CD14-positive monocyte (primary cell): Measurements from ENCODE around the gene ADK. TPM values are rescaled to one million over a fixed set of nuclear protein-coding genes. Genes with fewer than 3 reads are reported as not detected.

Experiments used
- DNase-seq, 3 donors: peaks; one replicate each; pipeline ENCODE4 v3.0.0-alpha.2; 2011 to 2022
- H2AFZ ChIP-seq: 2 replicates; pipeline ENCODE4 v1.6.0; 2012; ENCODE audit warnings: mild to moderate bottlenecking, low read depth, low read length, inconsistent platforms; ENCODE audit not compliant: insufficient read depth, poor library complexity, severe bottlenecking
- H3K27ac ChIP-seq, 2 donors: 1 replicate in 1 of 2; 2 replicates in 1 of 2; pipeline ENCODE4 v1.5.1; 2012 to 2013; ENCODE audit warnings: low read length in 2 of 2, control low read depth in 1 of 2, inconsistent platforms in 1 of 2, low read depth in 1 of 2, mild to moderate bottlenecking in 1 of 2
- H3K27me3 ChIP-seq, 2 donors: one replicate each; pipeline versions ENCODE4 v1.6.0 to v1.6.1; 2011 to 2013; ENCODE audit warnings: low read length in 2 of 2; ENCODE audit not compliant: control insufficient read depth in 2 of 2, insufficient read depth in 2 of 2
- H3K36me3 ChIP-seq, 2 donors: replicated peaks in 1 of 2; 1 replicate in 1 of 2; 2 replicates in 1 of 2; pipeline versions ENCODE4 v1.5.1 to v1.6.1; 2012 to 2013; ENCODE audit warnings: low read length in 2 of 2, control low read depth in 1 of 2, inconsistent platforms in 1 of 2, mild to moderate bottlenecking in 1 of 2; ENCODE audit not compliant: insufficient read depth in 2 of 2, control insufficient read depth in 1 of 2
- H3K4me1 ChIP-seq, 2 donors: 1 replicate in 1 of 2; 2 replicates in 1 of 2; pipeline versions ENCODE4 v1.5.1 to v1.6.1; 2012 to 2013; ENCODE audit warnings: low read length in 2 of 2, control low read depth in 1 of 2, inconsistent platforms in 1 of 2, mild to moderate bottlenecking in 1 of 2, moderate library complexity in 1 of 2; ENCODE audit not compliant: insufficient read depth in 2 of 2, control insufficient read depth in 1 of 2
- H3K4me2 ChIP-seq: replicated peaks from 2 replicates; pipeline ENCODE3; 2012; ENCODE audit warnings: low read length, moderate library complexity, mild to moderate bottlenecking; ENCODE audit not compliant: poor library complexity, severe bottlenecking; ENCODE audit errors: extremely low read depth
- H3K4me3 ChIP-seq, 3 experiments: fragments of 200-600 bp in 1 of 3; sonication (generic) in 1 of 3; replicated peaks in 1 of 3; 1 replicate in 2 of 3; 2 replicates in 1 of 3; pipeline ENCODE4 v1.5.1; 2011 to 2013; ENCODE audit warnings: low read length in 3 of 3, mild to moderate bottlenecking in 3 of 3, control low read depth in 2 of 3, low read depth in 2 of 3, inconsistent platforms in 1 of 3, moderate library complexity in 1 of 3
- H3K79me2 ChIP-seq: 2 replicates; pipeline ENCODE4 v1.6.0; 2012; ENCODE audit warnings: mild to moderate bottlenecking, control low read depth, inconsistent platforms, low read length, moderate library complexity; ENCODE audit not compliant: insufficient read depth
- H3K9ac ChIP-seq: 2 replicates; pipeline ENCODE4 v1.6.0; 2017; ENCODE audit warnings: low read length, mild to moderate bottlenecking; ENCODE audit not compliant: insufficient read depth, poor library complexity, severe bottlenecking
- H3K9me3 ChIP-seq, 2 donors: replicated peaks in 1 of 2; 1 replicate in 1 of 2; 2 replicates in 1 of 2; pipeline versions ENCODE4 v1.5.1 to v1.6.1; 2012 to 2013; ENCODE audit warnings: low read length in 2 of 2, control low read depth in 1 of 2; ENCODE audit not compliant: control insufficient read depth in 1 of 2, insufficient read depth in 1 of 2
- H4K20me1 ChIP-seq: 2 replicates; pipeline ENCODE4 v1.6.0; 2012; ENCODE audit warnings: mild to moderate bottlenecking, low read length, control low read depth, moderate library complexity; ENCODE audit not compliant: insufficient read depth
- H3K27ac Mint-ChIP-seq, 7 donors: one replicate each; pipeline ENCODE4 v1.8.0; 2020; ENCODE audit warnings: mild to moderate bottlenecking in 7 of 7, mixed read lengths in 7 of 7, moderate library complexity in 6 of 7, inconsistent platforms in 2 of 7
- H3K27me3 Mint-ChIP-seq, 3 donors: one replicate each; pipeline ENCODE4 v1.8.0; 2021 to 2022; ENCODE audit warnings: low read depth in 3 of 3, mild to moderate bottlenecking in 3 of 3, mixed read lengths in 3 of 3, moderate library complexity in 3 of 3, inconsistent platforms in 1 of 3
- H3K36me3 Mint-ChIP-seq, 2 donors: one replicate each; pipeline ENCODE4 v1.8.0; 2020; ENCODE audit warnings: mixed read lengths in 2 of 2, inconsistent platforms in 1 of 2, mild to moderate bottlenecking in 1 of 2
- H3K4me1 Mint-ChIP-seq: one replicate; pipeline ENCODE4 v1.8.0; 2020; ENCODE audit warnings: mild to moderate bottlenecking, mixed read lengths
- H3K4me3 Mint-ChIP-seq, 2 donors: one replicate each; pipeline ENCODE4 v1.8.0; 2020; ENCODE audit warnings: mild to moderate bottlenecking in 2 of 2, mixed read lengths in 2 of 2, moderate library complexity in 1 of 2
- H3K9me3 Mint-ChIP-seq, 7 donors: one replicate each; pipeline ENCODE4 v1.8.0; 2020 to 2022; ENCODE audit warnings: mixed read lengths in 7 of 7, mild to moderate bottlenecking in 6 of 7, moderate library complexity in 6 of 7, inconsistent platforms in 2 of 7
- WGBS: methylation state at CpG from one replicate; pipeline ENCODE4 v1.1.5; 2013; ENCODE audit warnings: missing lambda C conversion rate; ENCODE audit not compliant: insufficient coverage; 5-methylcytosine and 5-hydroxymethylcytosine counted together
- intact Hi-C, 2 donors: fragments of 100-400 bp; cut with micrococcal nuclease; formaldehyde crosslinking; loops; one replicate each; pipeline versions ENCODE4 v1.15.0 to v1.15.1; 2023
- polyA plus RNA-seq, 3 donors: library from polyadenylated mRNA; depleted of rRNA in 1 of 3; unstranded in 2 of 3; stranded (reverse) in 1 of 3; fragments of 300-500 nt in 2 of 3; fragments of >200 nt in 1 of 3; fragmentation: Illumina TruSeq in 2 of 3; gene quantifications; 1 replicate in 2 of 3; 2 replicates in 1 of 3; pipeline ENCODE4 v1.2.3, GENCODE V29; 2012 to 2021
- TF ChIP-seq, protein P1 (sequence below): fragments of 200-600 bp; IDR thresholded peaks from one replicate; pipeline ENCODE4 v1.8.0; 2022; ENCODE audit warnings: antibody characterized with exemption, mild to moderate bottlenecking

The ADK gene
- polyA plus RNA-seq, 3 donors, result 6.4 to 38.2 (median 35.7) TPM

DNA sequence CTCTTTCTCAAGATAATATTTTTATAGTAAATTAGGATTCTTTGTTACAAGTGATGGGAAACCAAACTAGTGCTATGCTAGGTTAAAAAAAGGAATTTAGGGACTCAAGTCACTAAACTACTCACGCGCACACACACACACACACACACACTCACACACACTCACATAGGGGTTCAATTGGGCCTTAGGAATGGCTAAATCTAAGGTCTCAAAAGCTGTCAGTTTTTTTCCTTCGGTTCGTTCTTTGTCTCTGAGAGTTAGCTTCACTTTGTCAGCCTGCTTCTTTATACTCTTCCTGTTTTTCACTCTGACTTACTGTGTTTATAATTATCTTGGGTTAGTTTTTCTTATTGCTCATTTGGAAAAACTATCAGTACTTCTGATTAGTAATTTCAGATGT, 138.9 kb downstream of the ADK start:
- TF ChIP-seq, protein P1, sequence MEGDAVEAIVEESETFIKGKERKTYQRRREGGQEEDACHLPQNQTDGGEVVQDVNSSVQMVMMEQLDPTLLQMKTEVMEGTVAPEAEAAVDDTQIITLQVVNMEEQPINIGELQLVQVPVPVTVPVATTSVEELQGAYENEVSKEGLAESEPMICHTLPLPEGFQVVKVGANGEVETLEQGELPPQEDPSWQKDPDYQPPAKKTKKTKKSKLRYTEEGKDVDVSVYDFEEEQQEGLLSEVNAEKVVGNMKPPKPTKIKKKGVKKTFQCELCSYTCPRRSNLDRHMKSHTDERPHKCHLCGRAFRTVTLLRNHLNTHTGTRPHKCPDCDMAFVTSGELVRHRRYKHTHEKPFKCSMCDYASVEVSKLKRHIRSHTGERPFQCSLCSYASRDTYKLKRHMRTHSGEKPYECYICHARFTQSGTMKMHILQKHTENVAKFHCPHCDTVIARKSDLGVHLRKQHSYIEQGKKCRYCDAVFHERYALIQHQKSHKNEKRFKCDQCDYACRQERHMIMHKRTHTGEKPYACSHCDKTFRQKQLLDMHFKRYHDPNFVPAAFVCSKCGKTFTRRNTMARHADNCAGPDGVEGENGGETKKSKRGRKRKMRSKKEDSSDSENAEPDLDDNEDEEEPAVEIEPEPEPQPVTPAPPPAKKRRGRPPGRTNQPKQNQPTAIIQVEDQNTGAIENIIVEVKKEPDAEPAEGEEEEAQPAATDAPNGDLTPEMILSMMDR, result no peak
- Mint-ChIP-seq H3K4me1 (peaks cover 12% of the 10 kb centered on the region), H3K27ac (peak overlapping the region in 3 of 7 donors; percentile 73 to 89 (median 82)), H3K36me3 (peaks cover 0 to 6% of the 10 kb centered on the region in 2 donors), H3K4me3 (peak overlapping the region in 1 of 2 donors; percentile 18), H3K27me3 (peaks cover 0 to 2% (median 0%) of the 10 kb centered on the region in 3 donors), H3K9me3 (peaks cover 0 to 5% (median 3%) of the 10 kb centered on the region in 7 donors)
- H3K4me1 ChIP-seq, result no peaks in the 10 kb centered on the region
- no peaks in the 10 kb centered on the region for H4K20me1 ChIP-seq
- H3K79me2 ChIP-seq, result no peaks in the 10 kb centered on the region
- intact Hi-C loops, result no loop called here
- H3K9me3 ChIP-seq, result peaks cover 0 to 2% of the 10 kb centered on the region in 2 donors
- H3K27ac ChIP-seq, result no peak overlapping the region
- no peak overlapping the region for H2AFZ ChIP-seq
- no peak for DNase-seq
- H3K9ac ChIP-seq, result no peak overlapping the region
- H3K4me2 ChIP-seq, result no peak overlapping the region
- WGBS, result no CpG with 5 or more reads among the region's 4 CpGs
- H3K27me3 ChIP-seq, result no peaks in the 10 kb centered on the region
- H3K4me3 ChIP-seq, result no peak overlapping the region
- H3K36me3 ChIP-seq, result no peaks in the 10 kb centered on the region

DNA sequence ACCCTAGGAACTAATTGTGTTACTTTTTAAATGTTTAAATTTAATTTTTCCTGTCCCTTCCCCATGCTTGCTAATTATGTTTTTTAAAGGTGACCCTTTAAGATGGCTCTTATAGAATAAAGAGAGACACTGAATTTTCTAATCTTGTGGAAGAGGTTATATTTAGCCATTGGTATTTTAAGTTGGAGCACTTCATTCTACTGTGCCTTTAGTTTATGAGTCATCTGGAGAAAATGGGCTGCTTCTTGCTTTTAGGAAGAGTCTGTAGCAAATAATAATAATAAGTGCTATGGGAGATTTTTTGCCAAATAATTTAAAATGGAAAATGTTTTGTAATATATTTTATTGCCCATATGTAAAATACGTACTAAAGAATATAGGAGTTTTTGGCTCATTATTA, 139.7 kb downstream of the ADK start:
- H3K27ac ChIP-seq, result no peak overlapping the region
- H3K36me3 Mint-ChIP-seq, result peaks cover 0 to 6% of the 10 kb centered on the region in 2 donors

More for the DNA sequence above, 139.7 kb downstream of the ADK start:
- Mint-ChIP-seq H3K9me3 (peaks cover 0 to 6% (median 0%) of the 10 kb centered on the region in 7 donors), H3K27me3 (peaks cover 0 to 2% (median 0%) of the 10 kb centered on the region in 3 donors), H3K4me1 (peaks cover 12% of the 10 kb centered on the region), H3K4me3 (no peak overlapping the region), H3K27ac (no peak overlapping the region)
- TF ChIP-seq, protein P1, result no peak
- H3K36me3 ChIP-seq, result no peaks in the 10 kb centered on the region
- DNase-seq, result no peak
- no peak overlapping the region for H3K9ac ChIP-seq
- no peak overlapping the region for H3K4me2 ChIP-seq
- H3K9me3 ChIP-seq, result no peaks in the 10 kb centered on the region
- H3K4me1 ChIP-seq, result no peaks in the 10 kb centered on the region
- intact Hi-C loops, result no loop called here
- no CpG with 5 or more reads among the region's 1 CpG for WGBS
- no peak overlapping the region for H3K4me3 ChIP-seq
- no peaks in the 10 kb centered on the region for H4K20me1 ChIP-seq
- H2AFZ ChIP-seq, result no peak overlapping the region
- no peaks in the 10 kb centered on the region for H3K79me2 ChIP-seq
- no peaks in the 10 kb centered on the region for H3K27me3 ChIP-seq
